HTR-8/SVneo (cell line): ENCODE measurements around the gene GLB1L.

ENCODE experiments used
- DNase-seq: peaks from one replicate; pipeline ENCODE4 v3.0.0; 2011; ENCODE audit warnings: low spot score, mixed read lengths; ENCODE audit not compliant: insufficient read length
- FAIRE-seq: peaks from 2 replicates; lab custom pipeline; 2011; peaks lifted over from hg19 to GRCh38; lab: Jason Lieb, UNC

The GLB1L gene

DNA sequence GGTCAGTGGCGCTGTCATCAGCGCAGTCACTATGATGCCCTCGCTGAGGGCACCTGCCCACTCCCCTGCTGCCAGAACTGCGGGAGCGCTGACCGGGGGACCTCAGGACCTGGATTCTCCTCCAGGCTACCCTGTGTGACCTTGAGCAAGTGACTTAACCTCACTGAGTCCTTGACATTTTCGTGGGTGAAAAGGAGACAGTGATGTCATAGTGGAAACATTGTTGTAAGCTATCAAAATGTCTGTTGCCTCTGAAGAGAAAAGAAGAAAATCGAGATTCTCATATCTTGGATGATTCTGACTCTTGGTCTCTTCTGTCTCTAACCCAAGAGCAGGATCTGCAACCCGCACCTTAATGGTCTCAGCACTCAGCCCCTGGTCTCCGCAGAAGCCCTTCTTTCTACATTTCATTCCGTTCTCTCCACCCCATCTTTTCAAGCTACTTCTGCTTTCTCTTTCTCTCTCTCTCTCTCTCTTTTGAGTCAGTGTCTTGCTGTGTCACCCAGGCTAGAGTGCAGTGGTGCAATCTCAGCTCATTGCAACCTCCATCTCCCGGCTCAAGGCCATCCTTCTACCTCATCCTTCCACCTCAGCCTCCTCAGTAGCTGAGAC lies 9.5 kb upstream of the GLB1L start:
- no peak for FAIRE-seq
- DNase-seq = no peak

DNA sequence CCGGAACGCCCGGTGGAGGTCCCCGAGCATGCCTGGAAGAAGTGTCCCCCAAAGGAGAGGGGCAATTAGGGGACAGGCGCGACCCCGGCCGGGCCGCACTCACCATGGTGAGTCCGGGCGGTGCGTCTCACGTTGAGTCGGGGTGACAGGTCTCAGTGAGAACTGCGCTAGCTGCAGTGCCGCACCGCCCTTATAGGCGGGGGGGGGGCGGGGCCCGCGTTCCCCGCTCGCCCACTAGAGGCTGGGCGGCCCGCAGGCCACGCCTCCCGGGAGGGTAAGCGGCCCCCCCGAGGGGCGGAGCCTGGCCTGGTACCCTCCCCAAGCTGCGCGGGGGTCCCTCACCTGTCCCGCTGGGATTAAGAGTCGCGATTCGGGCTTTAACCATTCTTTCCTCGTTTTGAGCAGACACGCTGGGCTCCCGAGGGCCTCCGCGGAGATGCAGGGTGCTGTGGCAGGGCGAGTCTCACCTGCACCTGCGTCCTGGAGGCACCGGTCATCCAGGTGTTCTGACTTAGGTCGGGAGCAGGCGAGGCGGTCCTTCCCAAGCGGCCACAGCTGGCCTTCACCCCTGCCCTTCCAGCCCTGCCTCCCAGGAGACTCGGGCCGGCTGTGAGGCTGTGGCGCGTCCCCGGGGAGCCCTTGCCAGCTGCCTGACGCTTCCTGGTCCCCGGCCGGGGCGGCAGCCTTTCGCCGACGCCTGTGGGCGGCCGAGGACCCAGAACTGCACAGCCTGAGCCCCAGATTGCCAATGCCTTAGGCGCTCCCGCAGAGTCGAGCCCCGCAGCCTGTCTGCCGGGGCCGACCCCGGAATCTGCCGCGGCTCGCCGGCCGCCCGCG lies 8.7 kb upstream of the GLB1L start, which contains the start of gene TUBA4A:
Gene TUBA4A, minus strand, starts transcription at position 166 of the 837 bp plus-strand sequence. Its CDS starts 60 bp downstream, at position 106.
- FAIRE-seq = no peak

DNA sequence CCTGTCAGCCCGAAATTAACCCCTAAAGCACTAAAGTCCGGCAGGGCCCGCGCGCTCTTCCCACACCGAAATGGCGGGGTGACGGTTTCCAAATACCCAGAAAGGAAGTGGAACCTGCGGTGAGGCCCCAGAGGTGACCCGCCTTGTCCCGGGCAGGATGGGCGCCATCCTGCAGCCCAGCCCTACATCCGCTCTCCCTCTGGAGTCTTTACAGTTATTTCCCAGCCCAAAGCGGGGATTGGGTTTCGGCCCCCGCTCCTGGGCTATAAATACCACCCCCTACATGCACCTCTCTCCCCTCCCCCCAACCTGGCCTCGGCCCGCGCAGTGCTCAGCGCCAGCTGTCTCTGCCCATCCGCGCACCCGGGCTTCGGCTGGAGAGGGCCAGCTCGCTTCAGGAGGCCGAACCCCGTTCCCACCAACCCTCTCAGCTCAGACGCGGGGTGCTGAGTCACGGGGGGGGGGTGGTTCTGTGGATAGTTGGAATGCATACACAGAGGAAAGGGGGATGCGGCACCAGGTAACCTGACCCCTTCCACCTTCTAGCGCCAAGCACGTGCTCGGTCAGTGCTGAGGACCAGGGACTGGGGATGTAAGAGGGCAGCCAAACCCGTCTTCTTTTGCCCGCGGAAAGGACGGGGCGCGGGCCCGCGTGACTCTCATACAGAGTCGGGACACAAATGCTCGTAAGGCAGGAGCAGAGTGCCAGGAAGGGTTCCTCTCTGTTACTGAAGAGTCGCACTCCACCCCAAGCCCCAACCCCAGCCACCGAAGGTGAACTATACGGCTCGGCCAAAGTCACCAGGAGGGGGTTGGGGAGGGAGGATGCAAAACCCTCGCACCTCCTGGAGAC lies 7.9 kb upstream of the GLB1L start, which contains the start of gene TUBA4B:
Gene TUBA4B, plus strand, starts transcription at position 344 of the 853 bp plus-strand sequence. Its CDS starts 165 bp downstream, at position 509.
- FAIRE-seq = no peak
- DNase-seq = no peak

More for the DNA sequence above, 8.7 kb upstream of the GLB1L start, which contains the start of gene TUBA4A:
- peak; percentile 67 for DNase-seq

DNA sequence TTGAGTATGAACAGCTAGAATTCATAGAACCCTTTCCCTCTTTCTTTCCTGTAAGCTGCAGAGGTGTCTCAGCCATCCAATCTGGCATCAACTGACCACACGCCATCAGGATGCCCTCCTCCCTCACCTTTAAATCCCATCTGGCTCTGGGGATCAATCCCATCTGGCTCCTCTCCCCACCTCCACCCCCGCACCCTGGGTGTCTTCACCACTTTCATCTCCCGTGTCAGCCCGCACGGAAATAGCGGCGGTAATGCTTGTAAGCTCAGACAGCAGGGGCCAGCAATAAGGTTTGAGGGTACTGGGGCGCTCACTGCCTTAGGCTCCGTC lies 7.3 kb upstream of the GLB1L start:
- DNase-seq (no peak), FAIRE-seq (no peak)

DNA sequence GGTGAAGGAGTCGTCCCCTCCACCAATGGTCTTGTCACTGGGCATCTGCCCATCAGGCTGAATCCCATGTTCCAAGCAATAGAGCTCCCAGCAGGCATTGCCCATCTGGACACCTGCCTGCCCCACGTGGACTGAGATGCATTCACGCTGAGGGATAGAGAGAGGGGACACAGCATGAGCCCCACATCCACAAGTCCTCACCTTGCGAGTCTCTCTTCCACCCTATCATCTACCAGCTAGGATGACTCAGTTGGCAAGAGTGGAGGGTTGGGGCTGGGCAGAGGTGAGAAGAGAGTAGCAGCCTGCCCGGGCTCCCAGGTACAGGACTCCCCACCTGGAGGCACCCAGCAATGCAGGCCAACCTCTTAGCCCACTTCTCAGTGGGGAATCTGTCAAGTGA lies 6.8 kb upstream of the GLB1L start:
- DNase-seq (no peak), FAIRE-seq (no peak)

DNA sequence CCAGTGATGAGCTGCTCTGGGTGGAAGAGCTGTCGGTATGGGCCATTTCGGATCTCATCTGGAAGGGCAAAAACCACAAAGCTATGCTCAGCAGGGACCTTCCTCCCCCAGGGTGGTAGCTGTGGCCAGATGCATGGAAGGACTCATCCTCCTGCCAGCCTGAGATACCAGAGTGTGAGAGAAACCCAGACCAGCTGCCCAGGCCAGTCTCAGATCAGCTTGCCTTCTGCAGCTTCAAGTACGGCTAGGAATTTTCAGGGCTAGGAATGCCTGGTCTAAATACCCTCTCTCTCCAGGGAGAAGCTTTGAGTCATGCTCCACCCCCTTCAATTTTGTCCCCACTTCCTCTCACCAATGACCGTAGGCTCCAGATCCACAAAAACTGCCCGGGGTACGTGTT lies 6.4 kb upstream of the GLB1L start:
- FAIRE-seq = no peak
- no peak for DNase-seq

DNA sequence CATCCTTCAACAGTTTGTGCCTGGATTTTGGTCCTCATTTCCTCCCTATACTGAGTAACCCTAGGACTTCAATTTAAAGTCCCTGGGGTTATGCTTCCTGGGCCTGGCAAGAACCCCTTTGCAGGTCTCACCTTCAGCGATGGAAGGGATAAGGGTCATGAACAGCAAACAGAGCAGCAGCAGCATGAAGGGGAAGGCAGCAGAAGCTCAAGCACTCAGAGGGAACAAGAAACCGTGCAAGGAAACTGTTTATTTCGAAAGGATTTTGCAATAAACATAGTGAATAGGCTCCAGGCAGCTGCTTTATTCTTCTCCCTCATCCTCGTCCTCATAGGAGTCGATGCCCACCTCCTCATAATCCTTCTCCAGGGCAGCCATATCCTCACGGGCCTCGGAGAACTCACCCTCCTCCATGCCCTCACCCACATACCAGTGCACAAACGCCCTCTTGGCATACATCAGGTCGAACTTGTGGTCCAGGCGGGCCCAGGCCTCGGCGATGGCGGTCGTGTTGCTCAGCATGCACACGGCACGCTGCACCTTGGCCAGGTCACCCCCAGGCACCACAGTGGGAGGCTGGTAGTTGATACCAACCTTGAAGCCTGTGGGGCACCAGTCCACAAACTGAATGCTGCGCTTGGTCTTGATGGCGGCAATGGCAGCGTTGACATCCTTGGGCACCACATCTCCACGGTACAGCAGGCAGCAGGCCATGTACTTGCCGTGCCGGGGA lies 5.0 kb upstream of the GLB1L start:
- FAIRE-seq (no peak), DNase-seq (no peak)

DNA sequence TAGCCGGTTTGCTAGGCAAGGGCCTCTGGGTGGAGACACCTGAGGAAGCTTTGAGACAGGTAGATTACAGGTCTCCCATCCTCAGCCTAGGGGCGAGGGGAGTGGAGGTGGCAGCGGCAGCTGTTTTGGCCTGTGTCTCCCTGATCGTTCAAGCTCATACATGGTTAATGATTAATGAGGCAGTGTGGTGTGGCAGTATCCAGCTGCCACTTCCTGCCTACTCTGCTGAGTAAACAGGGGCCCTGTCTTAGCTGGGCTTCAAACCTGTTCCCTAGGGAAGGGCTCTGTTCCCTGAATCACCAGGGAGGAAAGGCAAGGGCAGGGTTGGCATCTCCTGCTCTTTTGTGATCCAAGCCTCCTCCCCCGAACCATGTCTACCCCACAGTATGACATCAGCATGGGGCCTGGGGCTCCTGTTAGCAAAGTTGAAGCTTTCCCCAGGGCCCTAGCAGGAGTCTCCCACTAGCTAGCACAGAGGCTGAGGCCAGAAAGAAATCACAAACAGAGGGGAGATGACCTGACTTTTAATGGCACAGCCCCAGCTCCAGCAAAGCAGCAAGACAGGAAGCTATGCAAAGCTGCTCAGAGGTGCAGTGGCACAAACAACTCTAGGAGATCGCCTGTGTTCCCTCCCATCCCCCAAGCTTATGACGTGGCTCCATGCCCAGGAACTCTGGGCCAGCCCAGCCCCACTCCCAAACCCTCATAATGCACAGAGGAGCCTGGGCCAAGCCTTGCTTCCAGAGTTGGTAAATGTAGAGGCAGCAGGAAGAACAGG lies 4.1 kb upstream of the GLB1L start:
- DNase-seq = no peak
- FAIRE-seq = no peak

DNA sequence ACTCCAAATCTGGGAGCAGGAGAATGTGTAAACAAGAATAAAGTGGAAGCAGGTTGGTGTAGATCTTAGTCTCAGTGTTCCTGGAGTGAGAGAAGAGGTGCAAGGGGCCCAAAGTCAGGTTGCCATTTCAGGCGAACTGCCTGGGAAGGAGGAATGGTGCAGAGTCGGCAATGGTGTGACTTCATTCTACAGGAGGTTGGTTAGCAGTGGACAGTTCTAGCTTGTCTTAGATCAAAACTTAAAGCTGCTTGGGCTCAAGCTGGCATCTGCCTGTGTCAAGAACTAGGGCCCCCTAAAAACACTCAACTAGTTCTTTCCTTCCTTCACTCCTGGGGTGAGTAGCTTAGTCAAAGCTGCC lies 3.6 kb upstream of the GLB1L start:
- no peak for FAIRE-seq
- DNase-seq = no peak

DNA sequence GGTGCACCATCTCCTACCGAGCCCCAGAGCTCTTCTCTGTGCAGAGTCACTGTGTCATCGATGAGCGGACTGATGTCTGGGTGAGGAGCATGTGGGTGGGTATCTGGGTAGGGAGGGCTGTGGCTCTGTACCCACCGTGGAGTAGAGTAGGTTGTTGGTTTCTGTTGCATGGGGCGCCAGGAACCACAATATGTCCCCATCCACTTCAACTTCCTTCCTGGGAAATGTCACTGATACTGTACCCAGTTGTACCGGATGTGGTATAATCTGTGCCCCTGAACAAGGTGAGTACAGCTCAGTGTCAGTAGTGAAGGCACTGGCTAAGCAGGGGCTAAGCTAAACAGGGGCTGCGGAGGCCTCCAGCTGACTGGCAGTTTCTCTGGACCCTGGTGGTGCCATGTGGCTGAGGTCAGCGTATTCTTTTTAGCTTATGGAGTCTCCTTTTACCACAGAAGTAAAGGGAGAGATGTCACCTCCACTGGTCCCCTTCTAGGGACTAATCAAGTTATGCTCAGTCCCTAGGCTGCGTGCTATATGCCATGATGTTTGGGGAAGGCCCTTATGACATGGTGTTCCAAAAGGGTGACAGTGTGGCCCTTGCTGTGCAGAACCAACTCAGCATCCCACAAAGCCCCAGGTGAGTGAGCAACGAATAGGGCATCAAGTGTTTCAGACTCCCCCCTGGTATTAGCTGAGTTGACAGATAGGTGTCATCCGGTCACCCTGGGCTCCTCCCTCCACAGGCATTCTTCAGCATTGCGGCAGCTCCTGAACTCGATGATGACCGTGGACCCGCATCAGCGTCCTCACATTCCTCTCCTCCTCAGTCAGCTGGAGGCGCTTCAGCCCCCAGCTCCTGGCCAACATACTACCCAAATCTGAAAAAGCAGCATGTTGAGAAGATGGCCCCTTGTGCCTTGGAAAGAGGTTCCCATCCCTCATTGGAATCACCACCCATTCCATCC lies 2.7 kb upstream of the GLB1L start:
- DNase-seq (no peak), FAIRE-seq (no peak)

DNA sequence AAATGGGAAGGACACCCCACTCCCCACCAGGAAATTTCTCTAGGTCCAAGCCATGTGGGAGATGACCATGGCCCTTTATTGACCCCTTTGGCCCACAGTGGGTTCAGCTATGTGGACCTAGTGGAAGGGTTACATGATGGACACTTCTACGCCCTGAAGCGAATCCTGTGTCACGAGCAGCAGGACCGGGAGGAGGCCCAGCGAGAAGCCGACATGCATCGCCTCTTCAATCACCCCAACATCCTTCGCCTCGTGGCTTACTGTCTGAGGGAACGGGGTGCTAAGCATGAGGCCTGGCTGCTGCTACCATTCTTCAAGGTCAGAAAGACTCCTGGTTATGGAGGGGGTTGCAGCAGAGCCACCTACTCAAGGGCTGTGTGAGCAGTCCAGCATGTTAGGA lies 1.3 kb upstream of the GLB1L start:
- DNase-seq (no peak), FAIRE-seq (no peak)

DNA sequence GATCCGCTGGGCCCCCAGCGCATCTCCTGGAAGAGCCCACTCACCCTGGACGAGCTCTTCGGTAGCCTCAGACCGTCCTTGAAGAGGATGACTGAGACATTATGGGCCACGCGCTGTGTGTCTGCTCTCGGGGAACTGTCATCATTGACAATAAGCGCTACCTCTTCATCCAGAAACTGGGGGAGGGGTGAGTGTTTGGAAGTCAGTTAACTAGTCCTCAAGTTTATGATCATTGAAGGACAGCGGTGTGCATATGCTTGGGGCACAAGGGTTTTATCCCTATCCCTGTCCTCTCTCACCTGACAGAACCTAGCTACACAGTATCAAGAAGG lies 621 bp upstream of the GLB1L start:
- no peak for DNase-seq
- FAIRE-seq = no peak

DNA sequence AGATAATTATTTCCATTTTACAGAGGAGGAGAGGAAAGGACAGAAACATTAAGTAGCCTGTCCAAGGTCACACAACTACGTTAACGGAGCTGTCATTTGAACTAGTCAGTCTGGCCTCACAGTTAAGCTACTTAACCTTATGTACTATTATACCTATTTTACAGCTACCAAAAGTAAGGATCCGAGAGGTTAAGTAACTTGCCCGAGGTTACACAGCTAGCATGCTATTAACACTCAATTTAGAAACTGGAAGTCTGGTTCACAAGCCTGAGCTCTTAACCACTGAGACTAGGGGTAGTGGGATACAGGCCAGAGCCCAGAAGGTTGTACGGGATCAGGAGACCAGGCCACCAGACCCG lies 476 bp downstream of the GLB1L start:
- no peak for DNase-seq

DNA sequence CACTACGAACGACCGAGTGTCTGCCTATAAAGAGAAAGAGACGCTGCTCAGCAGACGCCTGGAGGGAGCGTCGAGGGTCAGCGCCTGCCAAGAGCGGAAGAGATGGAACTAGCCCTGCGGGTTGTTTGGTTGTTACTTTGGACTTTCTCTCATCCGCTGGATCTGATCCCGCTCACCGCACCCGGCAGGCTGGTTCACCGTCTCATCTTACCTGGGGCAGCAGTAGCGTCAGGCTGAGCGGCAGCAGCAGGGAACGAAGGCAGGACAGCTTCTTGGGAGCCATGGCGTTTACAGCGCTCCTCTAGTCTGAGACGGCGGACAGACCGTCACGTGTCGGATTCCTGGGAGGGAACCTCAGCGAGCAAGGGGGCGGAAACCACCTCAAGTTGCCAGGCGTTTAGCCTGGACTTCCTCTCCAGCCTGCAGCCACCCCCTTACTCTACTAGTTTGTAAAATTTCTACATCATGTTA lies 1.9 kb downstream of the GLB1L start:
- no peak for DNase-seq
- FAIRE-seq = no peak

More for the DNA sequence above, 476 bp downstream of the GLB1L start:
- FAIRE-seq = no peak

DNA sequence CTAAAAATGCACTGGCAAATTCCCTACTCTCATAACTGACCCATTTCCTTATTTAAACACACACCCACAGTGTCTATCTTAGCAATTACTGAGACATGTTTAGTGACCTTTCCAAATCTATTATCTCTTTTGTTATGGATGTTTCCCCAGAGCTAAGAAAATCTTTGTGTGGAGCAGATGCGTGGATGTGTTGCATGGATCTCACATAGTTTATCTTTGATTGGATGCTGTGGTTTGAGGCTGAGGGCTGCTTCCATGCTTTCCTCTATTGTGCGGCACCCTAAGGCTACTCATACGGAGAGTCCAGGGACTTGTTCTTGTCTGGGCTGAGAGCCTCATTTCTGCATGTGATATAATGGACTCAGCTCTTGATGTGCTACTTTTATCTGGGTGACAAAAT lies 10.9 kb downstream of the GLB1L start:
- DNase-seq (no peak), FAIRE-seq (no peak)

DNA sequence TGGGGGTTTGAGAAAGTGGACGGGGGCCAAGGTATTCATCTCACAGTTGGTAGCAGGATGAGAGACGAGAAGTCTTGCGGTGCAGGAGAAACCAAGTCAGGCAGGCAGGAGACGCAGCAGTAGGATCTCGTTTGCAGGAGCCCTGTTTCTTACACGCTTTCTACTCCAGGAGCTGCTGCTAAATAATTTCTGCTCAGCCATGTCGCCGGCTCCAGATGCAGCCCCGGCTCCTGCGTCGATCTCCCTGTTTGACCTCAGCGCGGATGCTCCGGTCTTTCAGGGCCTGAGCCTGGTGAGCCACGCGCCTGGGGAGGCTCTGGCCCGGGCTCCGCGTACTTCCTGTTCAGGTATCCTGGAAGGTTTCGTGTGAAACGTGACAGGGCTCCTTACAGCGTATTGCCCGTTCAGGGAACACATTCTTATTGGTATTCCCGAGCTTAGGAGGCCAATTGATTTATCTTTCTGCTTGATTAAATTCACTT lies 15.1 kb downstream of the GLB1L start:
- no peak for DNase-seq
- no peak for FAIRE-seq

DNA sequence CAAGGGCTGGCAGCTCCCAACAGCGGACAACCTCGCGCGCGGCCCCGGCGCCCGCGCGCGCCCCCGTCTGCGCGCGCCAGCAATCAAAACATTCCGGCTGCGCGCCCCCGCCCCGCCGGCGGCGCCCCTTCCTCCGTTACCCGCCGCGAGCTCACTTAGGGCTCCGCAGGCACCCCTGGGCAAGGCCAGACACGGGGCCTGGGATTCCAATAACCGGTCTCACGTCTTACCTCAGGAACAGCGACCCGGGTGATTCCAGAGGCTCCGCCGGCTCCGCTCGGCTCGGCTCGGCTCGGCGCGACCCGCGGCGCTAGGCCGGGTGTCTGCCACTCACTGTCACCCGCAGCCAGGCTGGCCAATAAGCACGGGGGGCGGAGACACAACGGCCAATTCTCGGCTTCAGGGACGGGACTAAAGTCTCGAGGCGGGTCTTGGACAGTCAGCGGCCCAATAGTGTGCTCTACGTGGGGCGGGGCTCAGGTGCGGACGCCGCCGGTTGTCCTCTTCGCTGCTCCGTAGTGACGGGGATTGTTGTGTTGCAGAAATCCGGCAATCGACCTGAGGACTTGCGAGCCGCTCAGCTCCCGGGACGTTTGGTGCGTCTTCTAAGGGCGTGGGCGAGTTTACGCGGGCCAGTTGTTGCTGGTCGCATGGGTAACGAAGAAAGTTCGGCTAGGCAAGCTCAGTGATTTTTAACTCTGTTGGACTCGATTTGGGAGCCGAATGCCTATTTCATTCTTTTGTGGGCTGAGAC lies 15.8 kb downstream of the GLB1L start, which contains the start of the genes ANKZF1 and ATG9A:
Gene ANKZF1, plus strand, starts transcription at position 502 of the 754 bp plus-strand sequence. CDS start 452 bp downstream, outside the sequence.
Gene ATG9A, minus strand, starts transcription at position 332 of the 754 bp plus-strand sequence. CDS start 1,612 bp downstream, outside the sequence.
- DNase-seq = peak; percentile 98
- FAIRE-seq = peak; percentile 95
